ENCODE measurements around the gene HOXB3. TPM values are rescaled to one million over a fixed set of nuclear protein-coding genes. Genes with fewer than 3 reads are reported as not detected.

Gene HOXB3
- total RNA-seq, 6 donors from 2014 or later: 2.9 to 12.6 (median 7.9) TPM

DNA sequence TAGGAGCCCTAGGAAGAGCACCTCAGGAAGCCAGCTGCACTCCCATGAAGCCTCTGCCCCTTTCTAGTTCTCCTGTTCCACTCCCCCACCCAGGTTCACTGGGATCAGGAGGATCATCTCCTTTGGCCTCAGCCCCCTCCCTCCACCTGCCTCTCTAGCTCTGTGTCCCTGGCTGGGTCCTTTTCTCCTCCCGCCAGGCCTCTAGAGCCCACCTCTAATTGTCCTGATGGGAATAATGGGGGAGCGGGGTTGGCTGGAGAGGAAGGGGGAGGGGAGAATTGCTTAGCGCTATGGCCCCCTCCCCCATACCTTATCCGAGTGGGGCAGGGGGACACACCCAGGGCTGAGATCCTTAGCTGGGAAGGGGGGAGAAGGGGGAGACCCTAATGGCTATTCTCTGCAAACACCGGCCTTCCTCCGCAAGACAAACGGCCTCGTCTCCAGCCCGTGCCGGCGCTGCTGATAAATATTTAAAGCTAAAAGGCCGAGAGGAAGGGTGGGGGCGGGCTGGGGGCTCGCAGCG is 19.8 kb upstream of the HOXB3 start:
- H3K9me3 ChIP-seq: no peaks in the 10 kb centered on the region
- 8 to 12% methylated on average over 12 to 14 of the region's 15 CpGs for WGBS, 2 donors
- H3K36me3 ChIP-seq: no peaks in the 10 kb centered on the region
- ATAC-seq (ENCODE audit: low FRiP score in 2 of 2) (no peak), DNase-seq (no peak)
- peaks cover 18 to 50% (median 38%) of the 10 kb centered on the region in 4 donors for H3K4me1 ChIP-seq
- TF ChIP-seq CTCF (IDR thresholded peaks at IDR 0.05) (no peak), POLR2AphosphoS5 (IDR thresholded peaks at IDR 0.05) (no peak)
- H3K27me3 ChIP-seq: peaks cover 4 to 82% (median 56%) of the 10 kb centered on the region in 4 donors
- H3K27ac ChIP-seq: peak overlapping the region in 1 of 4 donors; percentile 69
- peak overlapping the region in 3 of 4 donors; percentile 44 to 62 (median 53) for H3K4me3 ChIP-seq

DNA sequence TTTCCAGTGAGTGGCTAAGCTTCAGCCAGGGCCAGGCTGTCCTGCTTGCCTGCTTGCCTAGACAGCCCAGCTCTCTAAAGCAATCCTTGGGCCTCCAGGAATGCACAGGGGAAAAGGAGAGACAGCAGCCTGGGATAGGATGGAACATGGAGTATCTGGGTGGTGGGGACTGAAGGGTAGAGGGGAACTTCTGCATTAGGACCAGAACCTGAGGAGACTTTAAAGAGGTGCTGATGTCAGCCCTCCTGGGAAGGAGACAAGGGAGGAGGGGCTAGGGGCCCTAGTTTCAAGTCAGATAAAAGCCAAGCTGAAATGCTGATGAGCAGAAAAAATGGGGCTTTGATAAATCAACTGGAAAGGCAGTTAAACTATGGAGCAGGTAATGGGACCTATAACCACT is 19.0 kb upstream of the HOXB3 start:
- no peak overlapping the region for H3K27ac ChIP-seq

DNA sequence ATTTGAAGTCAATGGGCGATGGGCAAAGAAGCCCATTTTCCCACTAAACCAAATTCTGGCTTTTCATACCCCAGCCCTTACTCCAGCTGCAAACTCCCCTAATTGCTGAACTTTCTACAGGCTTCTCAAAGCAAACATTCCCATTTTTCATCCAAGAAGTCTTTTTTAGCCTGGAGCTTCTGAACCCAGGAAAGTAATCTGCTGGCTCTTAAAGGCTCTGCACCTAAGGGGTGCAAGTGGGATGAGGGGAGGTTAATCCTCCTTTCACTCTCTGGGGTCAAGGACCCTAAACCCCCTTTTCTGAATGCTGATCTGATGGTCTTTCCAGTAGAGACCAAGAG is 18.4 kb upstream of the HOXB3 start:
- H3K4me3 ChIP-seq: no peak overlapping the region
- WGBS, 2 donors: 70 to 84% methylated on average over 1 of the region's 1 CpG
- DNase-seq (no peak), ATAC-seq (ENCODE audit: low FRiP score in 2 of 2) (no peak)
- H3K27me3 ChIP-seq: peaks cover 4 to 80% (median 51%) of the 10 kb centered on the region in 4 donors
- TF ChIP-seq POLR2AphosphoS5 (IDR thresholded peaks at IDR 0.05): no peak
- TF ChIP-seq POLR2A (IDR thresholded peaks at IDR 0.05): no peak
- no peak for TF ChIP-seq CTCF (IDR thresholded peaks at IDR 0.05)
- TF ChIP-seq EP300 (IDR thresholded peaks at IDR 0.05): no peak
- no peak overlapping the region for H3K27ac ChIP-seq
- peaks cover 12 to 38% (median 31%) of the 10 kb centered on the region in 4 donors for H3K4me1 ChIP-seq
- no peaks in the 10 kb centered on the region for H3K36me3 ChIP-seq
- no peaks in the 10 kb centered on the region for H3K9me3 ChIP-seq

More for the DNA sequence above, 19.0 kb upstream of the HOXB3 start:
- Histone ChIP-seq H3K27me3 (peaks cover 4 to 80% (median 52%) of the 10 kb centered on the region in 4 donors), H3K36me3 (no peaks in the 10 kb centered on the region), H3K4me1 (peaks cover 14 to 42% (median 35%) of the 10 kb centered on the region in 4 donors), H3K4me3 (no peak overlapping the region), H3K9me3 (no peaks in the 10 kb centered on the region)
- no peak for ATAC-seq (ENCODE audit: low FRiP score in 2 of 2)
- no peak for DNase-seq
- no peak for TF ChIP-seq POLR2AphosphoS5 (IDR thresholded peaks at IDR 0.05)
- no peak for TF ChIP-seq POLR2A (IDR thresholded peaks at IDR 0.05)
- no peak for TF ChIP-seq CTCF (IDR thresholded peaks at IDR 0.05)
- no peak for TF ChIP-seq EP300 (IDR thresholded peaks at IDR 0.05)

GRCh38 chr17:48606892-48607614 is 17.0 kb upstream of the HOXB3 start:
- H3K36me3 ChIP-seq: no peaks in the 10 kb centered on the region
- H3K4me1 ChIP-seq: peaks cover 6 to 33% (median 26%) of the 10 kb centered on the region in 4 donors
- TF ChIP-seq CTCF (IDR thresholded peaks at IDR 0.05) (no peak), POLR2A (IDR thresholded peaks at IDR 0.05) (no peak), POLR2AphosphoS5 (IDR thresholded peaks at IDR 0.05) (no peak), EP300 (IDR thresholded peaks at IDR 0.05) (no peak)
- H3K9me3 ChIP-seq: no peaks in the 10 kb centered on the region
- no peak overlapping the region for H3K4me3 ChIP-seq
- 54 to 64% methylated on average over 9 of the region's 9 CpGs for WGBS, 2 donors
- DNase-seq (no peak), ATAC-seq (ENCODE audit: low FRiP score in 2 of 2) (no peak)
- no peak overlapping the region for H3K27ac ChIP-seq
- peaks cover 2 to 79% (median 44%) of the 10 kb centered on the region in 4 donors for H3K27me3 ChIP-seq

All from upper lobe of left lung (tissue), 6 donors.